GM18505 (cell line): ENCODE results near the gene NBPF9.
"Not testable (repeated sequence)": the region's sequence is repeated elsewhere in the genome, so short reads cannot be mapped to it uniquely, and the experiment has no call there.

Source experiments
- ATAC-seq: cut with Tn5 transposase; IDR thresholded peaks from one replicate; pipeline ENCODE4 v1.9.1; 2021; ENCODE audit not compliant: unreplicated experiment

NBPF9 gene

GRCh38 chr1:149103109-149104081, at the start of gene NBPF9:
NBPF9 (minus strand) TSS chr1:149103551; CDS start chr1:149082139, 21,412 bp downstream.
- peak; percentile 94 for ATAC-seq

- ATAC-seq: not testable (repeated sequence)
Observed at GRCh38 chr1:149149909-149150308, 46.6 kb upstream of the NBPF9 start.

- not testable (repeated sequence) for ATAC-seq
Observed at GRCh38 chr1:149137585-149137984, 34.2 kb upstream of the NBPF9 start.

GRCh38 chr1:149130938-149131337, 27.6 kb upstream of the NBPF9 start:
- ATAC-seq: not testable (repeated sequence)

- ATAC-seq: not testable (repeated sequence)
Observed at GRCh38 chr1:149129245-149129644, 25.9 kb upstream of the NBPF9 start.

GRCh38 chr1:149126555-149127145, 23.3 kb upstream of the NBPF9 start:
- not testable (repeated sequence) for ATAC-seq

- not testable (repeated sequence) for ATAC-seq
Observed at GRCh38 chr1:149123948-149124926, 20.9 kb upstream of the NBPF9 start.

- not testable (repeated sequence) for ATAC-seq
Observed at GRCh38 chr1:149112828-149113227, 9.5 kb upstream of the NBPF9 start.

GRCh38 chr1:149110343-149110742, 7.0 kb upstream of the NBPF9 start:
- ATAC-seq: not testable (repeated sequence)

GRCh38 chr1:149102574-149102973, 777 bp downstream of the NBPF9 start:
- peak; percentile 39 for ATAC-seq

- not testable (repeated sequence) for ATAC-seq
Observed at GRCh38 chr1:149098276-149098675, 5.1 kb downstream of the NBPF9 start.

- not testable (repeated sequence) for ATAC-seq
Observed at GRCh38 chr1:149093155-149093554, 10.2 kb downstream of the NBPF9 start.

- not testable (repeated sequence) for ATAC-seq
Observed at GRCh38 chr1:149075505-149076127, 27.7 kb downstream of the NBPF9 start.

GRCh38 chr1:149064611-149065010, 38.7 kb downstream of the NBPF9 start:
- not testable (repeated sequence) for ATAC-seq

GRCh38 chr1:149043056-149043455, 60.3 kb downstream of the NBPF9 start:
- ATAC-seq: not testable (repeated sequence)

- ATAC-seq: not testable (repeated sequence)
Observed at GRCh38 chr1:149033916-149034315, 69.4 kb downstream of the NBPF9 start.

- ATAC-seq: not testable (repeated sequence)
Observed at GRCh38 chr1:149024327-149024726, 79.0 kb downstream of the NBPF9 start.

GRCh38 chr1:149018577-149018976, 84.8 kb downstream of the NBPF9 start:
- ATAC-seq: not testable (repeated sequence)

- ATAC-seq: not testable (repeated sequence)
Observed at GRCh38 chr1:149016626-149017025, 86.7 kb downstream of the NBPF9 start.

- not testable (repeated sequence) for ATAC-seq
Observed at GRCh38 chr1:149015522-149015921, 87.8 kb downstream of the NBPF9 start.
